GM12875 (cell line): ENCODE results near the gene DIP2C.

ENCODE experiments used
- H3K4me3 ChIP-seq: one replicate; pipeline ENCODE4 v1.5.1; 2011; ENCODE audit warnings: low read depth, low read length, control low read depth
- CTCF ChIP-seq: IDR thresholded peaks from 2 replicates; pipeline ENCODE4 v1.5.1; 2011; ENCODE audit warnings: low read depth, mild to moderate bottlenecking, control low read depth, inconsistent platforms, low read length, moderate library complexity, borderline replicate concordance; ENCODE audit not compliant: insufficient read depth

DIP2C gene

GRCh38 chr10:474406-474805, 215.1 kb downstream of the DIP2C start:
- no peak overlapping the region for H3K4me3 ChIP-seq
- TF ChIP-seq CTCF = no peak

GRCh38 chr10:472241-472910, 217.1 kb downstream of the DIP2C start:
- no peak for TF ChIP-seq CTCF

GRCh38 chr10:470339-471003, 219.0 kb downstream of the DIP2C start:
- H3K4me3 ChIP-seq = no peak overlapping the region
- TF ChIP-seq CTCF = no peak

More at GRCh38 chr10:472241-472910, 217.1 kb downstream of the DIP2C start:
- H3K4me3 ChIP-seq = no peak overlapping the region

GRCh38 chr10:469947-470338, 219.5 kb downstream of the DIP2C start:
- H3K4me3 ChIP-seq = no peak overlapping the region
- TF ChIP-seq CTCF = no peak

GRCh38 chr10:459743-460142, 229.7 kb downstream of the DIP2C start:
- no peak for TF ChIP-seq CTCF
- no peak overlapping the region for H3K4me3 ChIP-seq

- TF ChIP-seq CTCF = no peak
- no peak overlapping the region for H3K4me3 ChIP-seq
These were observed 231.0 kb downstream of the DIP2C start for GRCh38 chr10:458421-458851.

GRCh38 chr10:456486-456885, 233.0 kb downstream of the DIP2C start:
- no peak overlapping the region for H3K4me3 ChIP-seq
- no peak for TF ChIP-seq CTCF
